CD4-positive, alpha-beta T cell treated with Interleukin-15 for 4 hours (primary cell): ENCODE data around the gene ADAM23.

ENCODE experiments used
- DNase-seq: peaks from one replicate; pipeline ENCODE4 v3.0.0-alpha.2; 2020; ENCODE audit warnings: low spot score

The ADAM23 gene

DNA sequence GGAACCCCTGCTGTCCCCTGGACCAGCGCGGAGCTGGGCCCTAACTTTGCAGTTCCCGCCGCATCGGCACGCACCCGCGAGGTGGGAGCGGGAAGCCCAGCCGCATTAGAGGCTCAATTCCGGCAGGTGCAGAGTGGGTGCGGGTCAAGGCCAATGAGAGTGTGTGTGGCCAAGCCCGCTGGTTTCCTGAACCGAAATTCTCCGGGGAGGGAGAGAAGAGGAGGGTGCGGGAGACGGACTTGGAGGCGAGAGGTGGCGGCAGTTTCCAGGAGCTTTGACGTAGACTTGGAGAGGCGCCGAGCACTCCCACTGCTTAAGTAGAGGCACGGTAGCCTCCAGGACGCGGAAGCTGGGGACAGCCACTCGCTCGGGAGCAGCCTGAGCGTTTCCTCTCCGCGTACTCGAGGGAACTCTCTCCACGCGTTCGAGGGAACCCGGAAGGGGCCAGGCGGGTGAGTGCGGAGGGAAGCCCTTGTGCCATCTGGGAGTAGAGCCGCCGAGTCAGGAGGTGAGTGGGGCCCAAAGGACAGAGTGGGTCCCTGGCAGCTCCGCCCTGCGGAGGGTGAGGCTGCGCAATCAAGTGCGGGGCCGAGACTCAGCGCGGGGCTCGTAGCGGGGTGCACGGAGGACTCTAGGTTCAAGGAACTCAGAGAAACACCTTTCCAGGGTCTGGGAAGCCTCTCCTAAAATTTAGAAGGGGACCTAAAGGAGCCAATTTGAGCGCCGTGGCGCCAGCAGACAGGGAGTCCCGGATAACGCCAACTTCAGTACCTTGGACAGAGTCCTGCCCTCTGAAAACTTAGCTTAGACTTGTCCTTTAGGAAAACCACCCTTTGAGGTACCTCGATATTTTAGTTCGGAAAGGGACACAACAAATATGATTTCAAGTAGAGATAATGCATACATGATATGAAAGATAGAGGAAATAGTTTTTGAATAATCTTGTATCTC lies 199.0 kb downstream of the ADAM23 start, which contains the start of gene FAM237A:
TSS of gene FAM237A (plus strand) at position 413 of the 951 bp plus-strand sequence. CDS start 1,750 bp downstream, outside the sequence.
- no peak for DNase-seq

DNA sequence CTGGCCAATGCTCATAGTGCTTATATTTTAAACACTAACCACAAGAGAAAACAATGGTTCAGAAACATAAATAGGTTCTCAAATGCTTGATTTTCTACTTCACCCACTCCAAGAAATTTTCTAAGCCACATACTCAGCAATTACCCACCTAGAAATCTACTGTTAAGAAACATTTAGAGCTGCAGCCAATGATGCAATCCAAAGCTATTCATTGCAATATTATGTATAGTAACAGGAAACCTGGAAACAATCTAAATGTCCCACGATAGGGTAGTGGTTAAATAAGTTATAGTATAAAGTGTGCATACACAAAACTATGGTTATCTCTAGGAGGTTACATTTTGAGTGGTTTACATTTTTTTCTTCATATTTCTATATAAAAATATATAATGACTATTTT lies 204.7 kb downstream of the ADAM23 start:
- DNase-seq, result no peak

DNA sequence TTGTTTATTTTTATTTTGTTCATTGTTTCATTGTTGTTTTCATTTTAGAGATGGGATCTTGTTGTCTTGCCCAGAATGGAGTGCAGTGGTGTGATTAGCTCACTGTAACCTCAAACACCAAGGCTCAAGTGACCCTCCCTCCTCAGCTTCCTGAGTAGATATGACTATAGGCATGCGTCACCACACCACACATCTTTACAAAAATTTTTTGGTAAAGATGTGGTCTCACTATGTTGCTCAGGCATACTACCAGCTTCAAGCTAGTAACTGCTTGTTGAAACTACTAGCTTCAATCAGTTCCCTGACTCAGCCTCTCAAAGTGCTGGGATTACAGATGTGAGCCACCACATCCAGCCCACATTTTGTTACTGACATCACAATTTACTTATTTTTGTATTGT lies 213.8 kb downstream of the ADAM23 start:
- no peak for DNase-seq

DNA sequence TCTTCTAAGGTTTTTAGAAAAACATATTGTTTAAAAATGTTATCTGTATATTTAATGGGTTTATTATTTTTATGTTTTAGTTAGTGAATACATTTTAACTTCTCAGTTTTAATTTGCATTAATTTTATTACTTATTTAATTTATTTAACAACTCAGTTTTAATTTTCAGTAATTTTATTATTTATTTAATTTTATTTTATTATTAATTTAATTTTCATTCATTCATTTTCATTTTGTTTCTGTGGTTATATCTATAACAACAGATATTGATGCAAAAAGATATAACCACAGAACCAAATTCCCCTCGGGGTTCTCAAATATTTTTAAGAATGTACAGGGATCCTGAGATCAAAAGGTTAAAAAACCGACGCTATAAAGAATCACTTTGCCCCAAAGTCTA lies 221.9 kb downstream of the ADAM23 start:
- no peak for DNase-seq
